Raji (cell line): ENCODE data around the gene ZBTB16.

Experiments used
- POLR2A ChIP-seq: IDR thresholded peaks from 2 replicates; pipeline ENCODE4 v1.6.1; 2011; ENCODE audit warnings: low read depth, low read length, control low read depth; ENCODE audit not compliant: insufficient read depth

ZBTB16 gene

DNA sequence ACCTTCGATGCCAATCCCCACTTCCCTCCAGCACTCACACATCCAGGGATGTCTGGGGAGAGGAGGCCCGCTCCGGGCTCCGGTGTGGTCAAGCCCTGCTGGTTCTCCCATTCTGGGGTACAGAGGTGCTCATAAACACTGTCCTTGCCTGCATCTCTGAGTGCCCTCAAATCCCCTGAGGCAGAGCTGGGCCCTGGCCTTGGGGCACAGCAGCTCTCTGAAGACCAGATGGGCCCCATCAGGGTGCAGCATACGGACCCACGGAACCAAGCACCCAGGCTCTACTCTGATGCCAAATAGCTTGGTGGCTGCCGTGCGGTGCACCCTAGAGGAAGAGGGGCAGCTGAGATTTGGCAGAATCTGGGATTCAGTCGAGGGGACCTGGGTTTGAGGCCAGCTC, 201.0 kb downstream of the ZBTB16 start:
- no peak for TF ChIP-seq POLR2A

GRCh38 chr11:114261791-114262190, 202.3 kb downstream of the ZBTB16 start:
- TF ChIP-seq POLR2A = no peak

DNA sequence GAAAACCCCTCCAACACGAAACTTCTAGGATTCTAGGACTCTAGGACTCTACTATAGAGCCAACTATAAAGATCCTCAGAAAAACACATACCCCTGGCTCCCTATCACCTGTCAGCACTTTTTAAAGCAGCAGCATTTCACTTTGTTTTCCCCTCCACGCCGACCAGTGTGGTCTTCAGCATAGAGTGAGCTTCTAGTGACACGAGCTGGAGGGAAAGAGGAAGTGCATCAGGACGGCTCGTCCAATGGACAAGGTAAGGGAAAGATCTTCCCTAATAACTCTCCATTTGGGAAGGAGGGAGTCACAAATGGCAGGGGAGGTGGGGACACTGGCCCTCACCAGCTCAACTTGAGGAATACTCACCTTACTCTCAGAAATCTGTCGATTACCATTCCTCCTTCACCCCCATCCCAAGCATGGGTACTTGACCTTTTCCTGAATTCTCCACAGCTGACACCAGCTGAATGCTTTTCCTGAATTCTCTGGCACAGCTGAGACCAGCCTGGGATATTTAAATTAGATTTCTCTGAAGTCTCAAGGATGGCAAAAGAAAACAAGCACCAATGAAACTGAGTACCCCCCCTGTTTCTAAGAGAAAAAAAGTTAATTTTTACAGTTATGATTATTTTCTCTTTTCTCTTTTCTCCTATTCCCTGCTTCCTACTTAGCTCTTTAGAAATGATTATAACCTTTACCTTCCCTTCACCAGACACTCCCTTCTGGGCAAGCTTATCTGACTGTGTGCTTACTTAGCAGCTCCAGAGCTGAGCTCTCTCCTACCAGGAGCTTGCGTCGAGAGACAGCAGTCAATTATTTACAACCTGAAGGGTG, 203.4 kb downstream of the ZBTB16 start:
- no peak for TF ChIP-seq POLR2A

DNA sequence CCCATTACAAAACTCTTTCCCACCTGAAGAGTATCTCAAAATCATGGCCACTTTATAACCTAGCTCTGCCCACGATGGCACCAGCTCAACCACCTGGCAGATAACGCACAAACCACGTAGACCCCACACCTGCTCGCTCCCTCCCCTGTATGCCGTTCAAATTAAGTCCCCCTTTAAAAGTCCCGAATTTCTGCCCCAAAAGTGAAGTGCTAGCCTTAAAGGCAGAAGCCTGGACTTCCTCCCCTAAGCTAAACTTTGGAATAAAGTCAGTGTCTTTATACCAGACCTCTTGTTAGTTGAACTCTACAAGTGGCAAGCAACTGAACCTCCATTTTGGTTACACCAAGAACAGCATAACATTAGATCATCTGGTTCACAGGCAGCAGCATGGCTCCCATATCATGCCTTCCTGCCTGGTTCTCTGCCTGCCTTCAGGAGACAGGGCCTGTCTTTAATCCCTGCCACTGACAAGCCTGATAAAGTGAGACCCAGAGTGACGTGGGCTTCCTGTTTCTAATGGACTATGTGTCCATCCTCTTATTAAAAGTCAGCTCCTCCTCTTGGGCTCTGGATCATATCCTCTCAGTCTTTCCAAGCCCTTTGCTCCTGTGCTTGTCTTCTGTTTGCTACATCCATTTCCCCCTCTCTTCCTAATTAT, 204.1 kb downstream of the ZBTB16 start:
- no peak for TF ChIP-seq POLR2A

DNA sequence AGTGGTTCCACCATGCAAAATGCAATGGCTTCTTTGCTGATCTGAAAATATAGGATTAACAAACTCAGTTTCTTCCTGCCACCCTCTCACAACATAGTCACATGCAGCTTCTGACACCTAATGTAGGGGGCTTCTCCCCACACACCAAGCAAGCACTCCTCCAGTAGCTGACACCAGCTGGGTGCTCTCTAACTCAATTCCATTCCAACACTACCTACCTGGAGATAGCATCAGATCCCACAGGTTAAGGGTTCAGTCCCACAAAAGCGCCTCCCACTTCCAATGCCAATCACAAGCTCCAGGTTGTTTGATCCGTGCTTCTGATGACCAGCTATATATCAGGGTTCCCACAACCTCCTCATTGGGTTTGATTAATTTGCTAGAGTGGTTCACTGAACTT, 204.9 kb downstream of the ZBTB16 start:
- no peak for TF ChIP-seq POLR2A

GRCh38 chr11:114265122-114265878, 205.8 kb downstream of the ZBTB16 start:
- TF ChIP-seq POLR2A = no peak

DNA sequence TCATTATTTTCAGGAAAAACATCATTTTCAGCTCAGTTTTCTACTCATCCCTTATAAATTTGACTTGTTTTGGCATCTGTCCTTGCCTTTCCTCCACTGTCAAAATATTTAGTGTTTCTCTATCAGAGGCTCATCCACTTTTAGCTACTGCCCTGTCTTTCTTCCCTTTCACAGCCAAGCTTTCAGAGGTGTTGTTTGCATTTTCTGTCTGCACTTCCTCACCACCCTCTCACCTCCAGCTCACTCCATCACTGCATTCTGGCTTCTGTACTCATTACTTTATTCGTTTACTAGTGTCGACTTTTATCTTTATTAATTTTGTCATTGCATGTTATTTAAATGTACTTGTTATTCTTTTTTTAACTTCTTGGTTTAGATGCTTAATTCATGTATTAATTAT, 210.0 kb downstream of the ZBTB16 start:
- TF ChIP-seq POLR2A = no peak

- no peak for TF ChIP-seq POLR2A
These were observed 211.2 kb downstream of the ZBTB16 start for GRCh38 chr11:114270531-114271270.

DNA sequence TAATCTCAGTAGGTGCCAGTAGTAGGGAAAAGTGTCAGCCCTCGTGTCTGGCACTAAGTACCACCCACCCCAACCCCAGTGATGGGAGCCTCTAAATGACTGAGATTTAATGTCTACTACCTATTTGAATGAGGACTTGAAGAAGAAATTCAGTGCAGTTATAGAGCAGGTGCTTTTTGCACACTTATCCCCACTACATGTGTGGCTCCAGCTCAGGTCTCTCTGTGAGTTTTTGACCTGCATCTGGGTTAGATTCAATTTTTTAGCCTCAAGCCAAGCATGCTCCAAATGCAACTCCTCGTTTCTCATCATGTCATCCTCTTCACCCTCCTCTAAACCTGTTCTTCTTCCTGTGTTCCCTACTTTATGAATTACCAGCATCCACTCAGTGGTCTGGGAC, 211.8 kb downstream of the ZBTB16 start:
- TF ChIP-seq POLR2A = no peak

DNA sequence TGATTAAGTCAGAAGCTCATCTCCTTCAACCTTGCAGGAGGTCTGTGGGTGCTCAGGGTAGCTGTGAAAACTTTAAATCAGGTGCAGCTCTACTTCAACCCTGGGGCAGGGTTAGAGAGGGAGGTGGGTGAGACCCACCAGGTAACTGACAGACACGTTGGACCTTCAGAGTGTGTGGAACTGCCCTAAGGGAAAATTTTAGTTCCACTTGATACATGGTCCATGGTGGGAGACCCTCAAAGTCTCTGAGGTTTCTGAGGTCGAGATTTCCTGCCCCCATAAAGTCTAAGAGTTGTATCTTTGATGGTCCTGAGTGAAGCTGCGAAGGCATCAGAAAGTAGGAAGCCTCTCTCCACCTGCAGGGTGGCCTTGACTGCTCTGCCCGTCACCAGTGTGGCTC, 212.8 kb downstream of the ZBTB16 start:
- no peak for TF ChIP-seq POLR2A

- no peak for TF ChIP-seq POLR2A
These were observed 213.6 kb downstream of the ZBTB16 start for GRCh38 chr11:114273071-114273470.

GRCh38 chr11:114273890-114274635, 214.6 kb downstream of the ZBTB16 start:
- no peak for TF ChIP-seq POLR2A

- TF ChIP-seq POLR2A = no peak
These were observed 215.1 kb downstream of the ZBTB16 start for GRCh38 chr11:114274637-114275036.

DNA sequence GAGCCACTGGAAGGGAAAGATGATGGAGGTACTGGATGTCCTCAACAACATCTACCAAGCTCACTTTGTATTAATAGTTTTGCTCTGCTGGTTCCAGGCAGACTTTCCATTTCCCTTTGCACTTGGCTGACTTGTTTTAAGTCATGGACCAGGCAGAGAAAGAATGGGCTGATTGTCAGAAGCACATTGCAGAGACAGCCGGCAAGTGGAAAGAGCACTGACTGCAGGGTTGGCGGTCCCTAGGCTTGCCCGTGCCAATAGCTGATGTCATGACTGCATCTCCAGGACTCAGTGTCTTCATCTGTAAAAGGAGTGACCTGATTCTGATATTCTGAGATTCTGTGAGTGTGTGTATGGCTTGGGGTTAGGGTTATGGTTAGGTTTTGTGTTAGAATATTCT, 215.8 kb downstream of the ZBTB16 start:
- TF ChIP-seq POLR2A = no peak
